GM21528 (cell line): Measurements from ENCODE around the gene ADAP1.
"Not testable (repeated sequence)": the region's sequence is repeated elsewhere in the genome, so short reads cannot be mapped to it uniquely, and the experiment has no call there.

Experiments used
- ATAC-seq: cut with Tn5 transposase; IDR thresholded peaks from one replicate; pipeline ENCODE4 v1.9.1; 2021; ENCODE audit warnings: mild to moderate bottlenecking, moderate library complexity; ENCODE audit not compliant: unreplicated experiment, low FRiP score

ADAP1 gene

GRCh38 chr7:924042-924441 is 30.4 kb downstream of the ADAP1 start:
- ATAC-seq: not testable (repeated sequence)

GRCh38 chr7:923108-924041 is 31.1 kb downstream of the ADAP1 start:
- peak; percentile 83 for ATAC-seq

GRCh38 chr7:922334-923107 is 32.0 kb downstream of the ADAP1 start:
- no peak for ATAC-seq

- no peak for ATAC-seq
Measured at GRCh38 chr7:921581-922333, 32.7 kb downstream of the ADAP1 start.

GRCh38 chr7:921071-921461 is 33.4 kb downstream of the ADAP1 start:
- no peak for ATAC-seq

GRCh38 chr7:920351-921070 is 34.0 kb downstream of the ADAP1 start:
- no peak for ATAC-seq

- ATAC-seq: no peak
Measured at GRCh38 chr7:919924-920341, 34.5 kb downstream of the ADAP1 start.

- ATAC-seq: no peak
Measured at GRCh38 chr7:919114-919442, 35.4 kb downstream of the ADAP1 start.

- no peak for ATAC-seq
Measured at GRCh38 chr7:918441-919113, 35.9 kb downstream of the ADAP1 start.

- no peak for ATAC-seq
Measured at GRCh38 chr7:918118-918425, 36.4 kb downstream of the ADAP1 start.

- ATAC-seq: no peak
Measured at GRCh38 chr7:917255-918117, 37.0 kb downstream of the ADAP1 start.

- ATAC-seq: no peak
Measured at GRCh38 chr7:916291-916941, 38.1 kb downstream of the ADAP1 start.

- no peak for ATAC-seq
Measured at GRCh38 chr7:915291-916218, 38.9 kb downstream of the ADAP1 start.

GRCh38 chr7:914521-915194 is 39.8 kb downstream of the ADAP1 start:
- no peak for ATAC-seq

- no peak for ATAC-seq
Measured at GRCh38 chr7:913736-914520, 40.6 kb downstream of the ADAP1 start.

GRCh38 chr7:911791-912480 is 42.5 kb downstream of the ADAP1 start:
- no peak for ATAC-seq
